NCI-H82 (cell line): ENCODE results near the gene HADHB.
"Not testable (repeated sequence)": the region's sequence is repeated elsewhere in the genome, so short reads cannot be mapped to it uniquely, and the experiment has no call there.

Experiments used
- DNase-seq: peaks from one replicate; lab custom pipeline; 2025; lab: John Stamatoyannopoulos, UW

Gene HADHB

DNA sequence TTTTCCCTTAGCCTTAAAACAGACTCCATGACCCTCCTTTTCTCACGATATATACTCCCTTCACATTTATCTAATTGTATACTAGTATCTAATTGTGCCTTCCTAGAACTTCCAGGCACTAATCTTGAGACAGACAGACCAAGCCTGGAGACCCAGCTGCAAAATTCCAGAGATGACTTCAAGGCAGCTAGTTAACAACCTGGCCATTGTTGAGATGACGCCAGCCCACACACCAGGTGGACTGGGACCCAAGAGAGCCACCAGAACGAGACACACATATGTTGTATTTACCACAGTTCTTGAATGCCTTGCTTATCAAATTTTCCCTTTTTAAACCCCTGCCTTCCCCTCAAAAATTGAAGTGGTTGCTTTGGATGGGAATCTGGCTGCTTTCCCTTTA is 52.3 kb downstream of the HADHB start:
- no peak for DNase-seq

DNA sequence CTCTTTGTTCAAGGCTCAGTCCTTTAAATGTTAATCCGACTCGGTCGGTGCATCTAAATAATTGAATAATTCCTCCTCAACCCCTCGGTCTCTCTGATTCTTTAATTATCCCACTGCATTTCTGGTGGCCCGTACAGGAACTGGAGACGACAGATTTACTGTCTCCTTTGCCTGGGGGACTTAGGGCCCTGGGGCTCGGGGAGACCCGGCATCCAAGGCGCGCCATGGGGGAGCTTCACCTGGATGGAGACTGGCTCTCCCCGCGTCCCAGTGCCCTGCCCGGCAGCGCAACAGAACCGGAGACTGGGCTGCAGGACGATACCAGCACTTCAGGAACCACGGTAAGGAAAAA is 53.5 kb downstream of the HADHB start:
- peak; percentile 29 for DNase-seq

DNA sequence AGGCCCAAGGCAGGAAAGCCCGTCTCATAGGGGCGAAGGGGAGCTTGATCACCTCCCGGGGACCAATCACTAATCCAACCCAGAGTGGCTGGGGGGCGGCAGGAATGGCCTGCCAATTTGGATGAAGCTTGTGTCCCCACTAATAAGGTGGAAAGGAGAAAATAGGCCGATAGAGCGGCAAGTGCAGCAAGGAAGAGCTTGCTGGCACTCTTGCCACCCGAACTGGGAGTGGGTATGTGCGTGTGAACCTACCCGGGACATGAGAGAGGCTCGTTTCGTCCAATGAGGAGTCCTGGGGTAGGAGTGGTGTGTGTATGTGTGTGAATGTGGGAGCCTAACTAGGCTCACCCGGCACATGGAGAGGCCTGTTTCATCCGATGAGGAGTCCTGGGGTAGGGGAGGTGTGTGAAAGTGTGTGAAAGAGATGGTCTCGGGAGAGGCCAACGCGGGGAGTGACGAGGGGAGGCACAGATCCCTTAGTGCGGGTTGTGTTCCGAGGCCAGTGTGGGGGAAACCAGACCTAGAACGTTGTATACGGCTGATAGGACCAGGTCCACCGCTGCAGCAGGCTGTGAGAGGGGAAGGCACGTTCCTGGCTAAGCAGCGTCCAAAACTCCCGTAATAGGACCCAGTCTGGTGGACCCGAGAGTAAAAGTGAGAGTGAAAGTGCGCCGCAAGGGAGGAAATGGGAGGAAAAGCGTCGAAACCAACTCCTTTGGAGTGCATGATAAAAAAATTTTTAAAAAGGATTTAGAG is 54.1 kb downstream of the HADHB start:
- no peak for DNase-seq

DNA sequence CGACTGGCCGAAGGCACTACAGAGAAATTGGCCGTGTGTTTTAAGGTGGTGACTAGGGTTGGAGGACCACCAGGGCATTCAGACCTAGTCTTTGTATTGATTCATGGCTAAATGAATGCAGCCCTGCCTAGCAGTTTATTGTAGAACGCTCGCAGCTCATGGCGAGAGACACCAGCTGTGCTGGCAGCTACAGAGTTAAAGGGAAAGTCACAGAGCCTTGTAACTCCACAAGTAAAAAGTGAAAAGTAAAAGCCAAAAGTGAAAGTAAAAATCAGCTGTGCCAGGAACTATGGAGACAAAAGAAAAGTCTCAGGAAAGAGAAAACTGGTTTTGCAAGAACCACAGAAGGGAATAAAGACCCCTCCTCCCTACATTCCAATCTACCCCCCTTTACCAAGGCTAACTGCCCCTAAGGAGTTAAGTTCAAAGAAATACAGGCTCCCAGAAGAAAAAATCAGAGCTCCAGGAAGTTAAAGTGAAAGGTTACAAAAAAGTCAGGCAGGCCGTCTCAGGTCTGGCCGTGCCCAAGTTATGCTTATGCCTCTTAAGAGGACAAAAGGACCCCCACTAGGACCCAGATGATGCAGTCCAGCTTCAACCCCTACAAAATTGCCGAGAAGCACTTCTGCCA is 54.8 kb downstream of the HADHB start:
- no peak for DNase-seq

DNA sequence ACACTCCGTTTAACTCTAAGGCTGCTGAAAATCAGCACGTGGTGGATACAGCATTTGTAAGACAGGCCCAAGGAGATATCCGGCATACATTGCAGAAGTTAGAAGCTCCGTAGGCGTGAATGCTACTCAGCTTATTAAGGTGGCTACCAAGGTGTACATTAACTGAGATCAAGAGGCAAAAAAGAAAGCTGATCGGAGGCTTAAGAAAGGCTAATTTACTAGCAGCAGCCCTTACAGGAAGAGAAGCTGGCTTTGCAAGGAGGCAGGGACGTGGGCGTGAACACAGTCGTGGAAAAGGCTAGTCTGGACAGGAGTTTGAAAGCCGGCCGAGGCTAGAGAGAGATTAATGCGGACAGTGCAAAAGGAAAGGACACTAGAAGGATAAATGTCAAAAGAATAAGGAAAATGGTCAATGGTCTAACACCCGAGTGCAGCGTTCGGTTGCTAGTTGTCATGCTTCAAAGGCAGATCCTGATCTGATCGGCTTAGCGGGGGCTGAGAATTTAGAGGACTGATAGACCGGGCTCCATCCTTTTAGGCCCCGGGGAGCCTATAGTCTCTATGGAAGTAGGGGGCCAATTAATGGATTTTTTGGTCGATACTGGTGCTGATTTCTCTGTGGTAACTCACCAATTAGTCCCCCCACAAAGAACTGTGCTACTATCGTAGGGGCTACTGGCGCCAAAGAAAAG is 55.6 kb downstream of the HADHB start:
- DNase-seq, result peak; percentile 58

DNA sequence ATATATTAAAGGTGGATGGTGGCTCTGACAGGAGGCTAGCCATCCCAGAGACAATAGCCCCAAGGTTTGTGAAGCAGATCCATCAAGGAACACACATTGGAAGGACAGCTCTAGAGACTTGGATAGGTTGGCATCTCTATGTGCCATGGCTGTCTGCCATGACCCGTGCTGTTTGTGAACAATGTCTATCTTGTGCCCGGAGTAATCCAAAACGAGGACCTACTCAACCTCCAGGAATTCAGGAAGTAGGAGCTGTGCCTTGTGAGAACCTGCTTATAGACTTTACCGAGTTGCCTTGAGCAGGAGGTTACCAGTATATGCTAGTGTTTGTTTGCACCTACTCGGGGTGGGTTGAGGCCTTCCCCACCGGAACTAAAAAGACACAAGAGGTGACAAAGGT is 58.1 kb downstream of the HADHB start:
- no peak for DNase-seq

DNA sequence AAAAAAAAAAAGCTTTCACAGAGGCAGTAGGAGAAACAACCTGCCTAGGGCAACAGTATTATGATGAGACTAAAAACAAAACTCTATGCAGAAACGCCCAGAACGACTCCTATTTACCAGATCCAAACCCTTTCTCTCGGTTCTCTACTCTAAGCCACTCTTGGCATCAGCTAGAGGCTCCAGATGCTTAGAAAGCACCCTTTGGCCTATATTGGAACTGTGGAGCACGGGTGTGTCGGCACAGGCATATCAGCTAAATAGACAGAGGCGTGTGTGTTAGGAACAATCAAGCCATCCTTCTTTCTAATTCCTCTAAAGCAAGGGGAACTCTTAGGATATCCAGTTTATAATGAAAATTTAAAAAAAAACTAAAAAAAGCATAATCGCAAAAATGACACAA is 60.4 kb downstream of the HADHB start:
- DNase-seq, result not testable (repeated sequence)

DNA sequence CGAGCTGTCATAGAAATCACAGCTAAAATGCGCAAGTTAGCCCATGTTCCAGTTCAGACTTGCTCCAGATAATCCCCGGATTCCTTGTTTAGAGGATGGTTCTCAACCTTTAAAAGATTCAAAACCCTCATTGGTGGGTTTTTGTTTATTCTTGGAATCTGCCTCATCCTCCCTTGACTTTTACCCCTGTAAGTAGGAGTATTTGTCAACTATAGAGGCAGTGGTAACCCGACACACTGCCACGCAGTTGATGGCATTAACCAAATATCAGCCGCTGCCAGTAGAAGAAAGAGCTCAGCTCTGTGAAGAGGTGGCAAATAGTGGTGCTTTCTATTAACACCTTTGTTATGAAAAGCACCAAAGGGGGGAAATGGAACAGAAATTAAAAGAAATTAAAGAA is 60.8 kb downstream of the HADHB start:
- no peak for DNase-seq

DNA sequence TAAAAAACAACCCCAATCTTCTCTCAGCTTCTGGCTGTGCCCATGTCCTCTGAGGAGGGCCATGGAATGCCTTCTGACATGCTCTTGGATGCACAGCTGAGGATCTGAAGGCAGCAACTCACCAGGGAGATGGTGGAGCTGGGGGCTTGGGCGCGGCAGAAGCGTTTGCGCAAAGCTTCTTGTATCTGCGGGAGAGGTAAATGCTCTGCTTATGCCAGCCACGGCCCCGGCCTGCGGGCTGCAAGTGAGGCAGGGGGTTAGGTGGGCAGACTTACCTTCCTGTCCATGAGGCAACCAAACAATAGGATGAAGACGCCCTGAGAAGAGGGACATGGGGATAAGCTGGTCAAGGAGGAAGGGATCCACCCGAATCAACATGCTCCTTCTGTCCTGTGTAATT is 65.2 kb downstream of the HADHB start:
- DNase-seq, result no peak

DNA sequence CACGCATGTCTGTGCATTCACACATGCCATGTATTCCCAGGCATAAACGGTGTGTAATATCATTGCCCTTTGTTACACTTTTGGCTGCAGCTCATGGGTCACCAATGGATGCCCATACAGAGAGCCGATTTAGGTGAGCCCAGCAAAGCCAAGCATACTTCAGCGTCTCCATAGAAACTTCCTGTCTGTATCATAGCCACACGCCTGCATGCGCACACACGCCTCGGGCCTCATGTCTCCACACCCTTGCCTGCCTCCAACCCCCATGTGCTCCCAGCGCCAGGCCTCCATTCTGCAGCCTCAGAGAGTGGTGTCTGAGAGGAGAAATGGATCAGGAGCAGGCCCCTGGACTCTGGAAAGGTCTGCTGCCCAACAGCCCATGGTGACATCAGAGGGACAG is 67.7 kb downstream of the HADHB start:
- no peak for DNase-seq

DNA sequence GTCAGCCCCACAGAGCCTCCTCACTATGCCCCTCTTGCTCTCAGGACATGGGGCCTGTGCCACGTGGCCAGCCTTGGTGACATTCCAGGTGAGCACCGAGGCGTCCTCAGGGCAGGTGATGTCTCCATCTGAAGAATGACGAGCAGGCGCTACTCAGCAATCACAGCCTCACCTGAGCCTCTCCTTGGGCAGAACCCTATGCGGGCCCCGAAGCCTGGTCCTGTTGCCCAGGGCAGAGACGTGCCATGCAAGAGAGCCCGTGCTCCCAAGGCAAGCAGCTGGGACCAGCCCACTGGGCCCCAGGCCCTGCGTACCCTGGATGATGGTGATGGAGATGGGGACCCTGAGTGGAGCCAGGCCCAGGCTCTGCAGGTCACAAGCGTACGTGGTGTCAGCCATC is 68.7 kb downstream of the HADHB start:
- DNase-seq, result no peak

DNA sequence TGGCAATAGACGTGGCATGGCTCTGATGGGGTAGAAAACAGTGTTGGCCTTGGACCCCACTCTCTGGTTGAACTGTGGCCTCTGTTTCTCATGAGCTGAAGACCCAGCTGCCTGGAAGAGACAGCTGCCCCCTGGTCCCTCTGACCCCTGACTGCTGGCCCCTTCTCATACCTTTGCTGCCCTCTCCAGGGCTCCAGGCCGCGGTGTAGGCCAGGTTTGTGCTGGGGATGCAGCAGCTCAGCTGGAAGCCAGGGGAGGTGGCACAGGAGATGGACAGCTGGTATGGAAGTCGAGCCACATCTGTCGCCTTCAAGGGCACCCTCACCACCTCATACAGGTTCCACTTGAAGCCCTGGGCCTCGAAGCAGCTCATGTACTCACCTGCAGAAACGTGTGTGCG is 69.5 kb downstream of the HADHB start:
- no peak for DNase-seq

DNA sequence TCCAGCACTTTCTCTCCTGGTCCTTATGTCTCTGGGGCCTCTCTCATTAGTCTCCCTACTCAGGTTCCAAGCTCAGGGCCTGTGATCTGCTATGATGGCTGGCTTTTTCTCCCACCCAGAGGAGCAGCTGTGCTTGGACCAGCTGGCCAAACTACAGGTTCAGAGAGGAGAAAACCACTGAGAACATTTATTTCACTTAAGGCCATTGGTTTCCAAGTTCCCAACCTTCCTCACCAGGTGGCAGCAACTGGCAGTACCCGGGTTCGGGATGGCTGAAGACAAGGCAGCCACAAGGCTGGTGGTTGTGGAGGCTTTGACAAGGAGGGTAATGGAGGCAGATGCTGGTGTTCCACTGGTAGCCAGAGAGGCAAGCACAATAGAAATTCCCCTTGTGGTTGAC is 71.3 kb downstream of the HADHB start:
- DNase-seq, result no peak

DNA sequence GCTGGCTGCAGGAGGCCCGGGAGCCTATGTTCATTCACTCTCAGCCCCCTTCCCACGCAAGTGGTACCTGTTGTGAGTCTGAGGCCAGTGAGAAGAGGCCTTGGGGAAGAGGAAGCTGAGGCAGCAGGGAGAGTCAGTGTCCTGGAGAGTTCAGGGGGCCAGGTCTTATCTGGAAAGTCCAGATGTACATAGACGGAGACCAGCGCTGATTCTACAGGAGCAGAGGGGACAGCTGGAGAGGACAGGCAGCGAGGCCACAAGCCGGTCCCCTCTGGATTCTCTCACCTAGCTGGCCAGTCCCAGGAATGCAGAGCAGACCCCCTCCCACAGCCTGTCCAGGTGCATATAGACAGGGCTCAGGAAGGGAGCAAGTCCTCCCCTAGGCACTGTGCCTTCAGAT is 72.1 kb downstream of the HADHB start:
- no peak for DNase-seq

DNA sequence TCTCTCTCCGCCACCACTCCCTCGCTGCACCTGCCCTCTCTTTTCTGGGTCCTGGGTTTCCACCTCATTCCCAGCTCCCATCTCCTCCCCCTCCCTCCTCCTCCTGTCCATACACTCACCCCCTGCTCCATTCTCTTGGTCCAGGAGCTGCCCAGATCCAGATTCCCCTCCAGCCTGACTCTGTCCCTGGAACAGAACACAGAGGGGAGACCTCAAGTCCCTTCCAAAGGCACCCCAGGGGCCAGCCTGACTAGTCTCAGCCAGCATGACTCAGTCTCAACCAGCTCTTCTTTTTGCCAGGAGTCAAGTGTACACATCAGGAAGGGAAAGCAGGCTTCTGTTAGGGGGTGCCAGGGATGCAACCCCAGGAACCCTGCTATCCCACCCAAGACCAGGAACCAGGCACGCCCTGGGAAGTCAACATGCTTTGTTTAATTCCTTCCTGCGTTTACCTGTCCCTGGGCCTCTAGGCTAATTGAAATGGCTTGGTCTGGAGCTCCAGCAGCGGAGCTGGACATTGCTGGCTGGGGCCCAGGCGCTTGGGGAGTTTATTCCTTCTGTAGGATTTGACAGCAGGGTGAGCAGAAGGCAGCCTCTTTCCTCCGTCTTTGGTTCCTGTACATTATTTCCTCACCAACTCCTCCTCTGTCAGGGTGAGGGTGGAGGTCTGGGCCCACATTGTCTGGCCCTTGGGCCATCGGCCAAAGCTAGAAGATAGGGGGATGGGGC is 72.8 kb downstream of the HADHB start:
- DNase-seq, result no peak

DNA sequence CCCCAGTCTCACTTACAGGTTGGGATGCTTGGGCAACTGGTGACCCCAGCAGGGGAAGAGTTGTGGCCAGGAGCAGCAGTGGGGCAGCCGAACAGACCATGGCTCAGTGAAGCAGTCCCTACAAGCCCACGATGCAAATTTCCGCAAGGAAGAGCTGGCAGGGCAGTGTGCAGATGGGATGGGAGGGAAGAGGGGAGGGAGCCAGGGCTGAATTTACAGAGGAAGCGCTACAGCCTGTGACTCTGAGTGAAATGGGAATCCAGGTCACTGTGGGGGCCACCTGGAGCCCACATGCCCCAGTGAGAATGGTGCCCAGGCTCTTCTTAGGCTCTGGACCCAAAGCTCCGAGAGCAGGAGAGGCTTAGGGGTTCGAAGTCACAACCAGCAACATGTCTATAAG is 74.2 kb downstream of the HADHB start:
- DNase-seq, result peak; percentile 25

DNA sequence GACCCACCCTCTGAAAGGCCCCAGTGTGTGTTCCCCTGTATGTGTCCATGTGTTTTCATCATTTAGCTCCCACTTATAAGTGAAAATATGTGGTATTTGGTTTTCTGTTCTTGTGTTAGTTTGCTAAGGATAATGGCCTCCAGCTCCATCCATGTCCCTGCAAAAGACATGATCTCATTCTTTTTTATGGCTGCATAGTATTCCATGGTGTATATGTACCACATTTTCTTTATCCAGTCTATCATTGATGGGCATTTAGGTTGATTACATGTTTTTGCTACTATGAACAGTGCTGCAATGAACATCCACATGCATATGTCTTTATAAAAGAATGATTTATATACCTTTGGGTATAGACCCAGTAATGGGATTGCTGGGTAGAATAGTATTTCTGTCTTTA is 79.7 kb downstream of the HADHB start:
- not testable (repeated sequence) for DNase-seq

DNA sequence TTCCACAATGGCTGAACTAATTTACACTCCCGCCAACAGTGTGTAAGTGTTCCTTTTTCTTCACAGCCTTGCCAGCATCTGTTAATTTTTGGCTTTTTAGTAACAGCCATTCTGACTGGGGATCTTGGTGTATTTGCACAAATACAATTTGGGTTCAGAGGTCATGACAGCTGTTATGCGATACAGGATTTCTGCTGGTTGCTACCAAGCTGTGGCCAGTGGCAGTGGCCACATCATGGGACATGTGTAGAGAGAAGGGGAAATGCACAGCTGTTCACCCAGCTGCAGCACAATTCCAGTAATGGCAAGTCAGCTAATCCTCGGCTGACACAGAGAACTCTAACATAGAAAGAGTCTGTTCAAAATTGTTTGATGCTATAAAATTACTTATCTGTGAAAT is 80.2 kb downstream of the HADHB start:
- peak; percentile 22 for DNase-seq

DNA sequence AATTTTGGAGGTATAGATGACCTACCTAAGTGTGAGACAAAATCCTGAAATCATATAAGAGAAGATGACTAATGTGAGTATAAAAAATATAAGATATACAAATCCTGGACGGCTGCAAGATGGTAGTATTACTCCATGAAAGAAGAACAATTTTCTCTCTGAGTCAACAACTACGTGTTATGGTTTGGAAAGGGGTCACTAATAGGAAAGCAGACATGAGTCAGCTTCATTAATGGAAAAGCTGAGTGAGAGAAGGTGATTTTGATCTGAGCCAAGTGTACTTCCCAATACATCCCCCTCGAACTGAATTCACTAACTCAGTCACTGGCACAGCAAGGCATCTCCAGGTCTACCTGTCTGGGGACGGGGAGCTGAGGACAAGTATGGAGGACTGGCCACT is 81.1 kb downstream of the HADHB start:
- no peak for DNase-seq

DNA sequence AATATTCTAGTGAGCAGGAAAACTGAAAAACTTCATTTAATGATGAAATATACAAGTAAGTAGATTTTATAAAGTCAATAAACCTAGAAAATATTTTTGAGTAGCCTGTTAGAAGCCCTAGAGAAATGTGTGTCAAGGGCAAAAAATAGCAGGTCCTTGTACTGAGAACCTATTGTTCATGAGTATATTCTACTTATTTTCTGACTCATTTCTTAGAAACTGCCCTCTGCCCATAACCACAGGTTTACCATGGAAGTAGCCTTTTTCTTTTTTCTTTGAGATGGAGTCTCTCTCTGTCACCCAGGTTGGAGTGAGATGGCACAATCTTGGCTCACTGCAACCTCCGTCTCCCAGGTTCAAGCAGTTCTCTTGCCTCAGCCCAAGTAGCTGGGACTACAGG is 81.8 kb downstream of the HADHB start:
- DNase-seq, result no peak

DNA sequence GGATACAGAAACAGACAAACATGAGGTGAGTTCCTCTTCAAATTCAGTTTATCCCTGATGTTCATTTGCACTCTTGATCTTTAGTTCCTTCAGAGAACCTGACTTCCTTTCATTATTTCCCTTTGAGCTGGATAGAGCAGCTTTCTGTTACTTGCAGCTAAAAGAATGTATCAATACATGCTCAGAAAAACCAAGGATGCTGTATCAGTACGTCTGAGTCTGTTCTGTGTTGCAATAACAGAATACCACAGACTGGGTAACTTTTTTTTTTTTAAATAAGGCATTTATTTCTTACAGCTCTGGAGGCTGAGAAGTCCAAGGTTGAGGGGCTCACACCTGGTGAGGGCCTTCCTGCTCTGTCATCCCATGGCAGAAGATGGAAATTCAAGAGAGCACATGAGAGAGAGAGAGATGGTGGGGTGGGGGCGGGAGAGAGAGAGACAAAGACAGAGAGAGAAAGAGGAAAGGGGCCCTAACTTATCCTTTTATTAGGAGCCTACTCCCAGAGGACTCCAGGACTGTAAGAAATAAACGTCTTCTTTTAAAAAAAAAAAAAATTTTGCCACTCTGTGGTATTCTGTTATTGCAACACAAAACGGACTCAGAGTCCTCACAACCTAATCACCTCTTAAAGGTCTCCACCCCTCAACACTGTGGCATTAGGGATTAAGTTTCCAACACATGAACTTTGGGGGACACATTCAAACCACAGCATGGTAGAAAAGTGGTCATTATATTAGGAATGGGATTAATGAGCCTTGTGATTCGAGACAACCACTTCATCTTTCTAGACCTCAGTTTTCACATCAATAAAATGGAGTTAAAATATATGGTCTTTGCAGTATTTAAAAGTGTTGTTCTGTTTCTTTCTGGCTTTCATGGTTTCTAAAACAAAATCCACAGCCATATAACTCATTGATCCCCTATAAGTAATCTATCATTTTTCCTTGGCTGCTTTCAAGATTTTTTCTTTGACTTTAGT is 82.8 kb downstream of the HADHB start:
- DNase-seq, result no peak

DNA sequence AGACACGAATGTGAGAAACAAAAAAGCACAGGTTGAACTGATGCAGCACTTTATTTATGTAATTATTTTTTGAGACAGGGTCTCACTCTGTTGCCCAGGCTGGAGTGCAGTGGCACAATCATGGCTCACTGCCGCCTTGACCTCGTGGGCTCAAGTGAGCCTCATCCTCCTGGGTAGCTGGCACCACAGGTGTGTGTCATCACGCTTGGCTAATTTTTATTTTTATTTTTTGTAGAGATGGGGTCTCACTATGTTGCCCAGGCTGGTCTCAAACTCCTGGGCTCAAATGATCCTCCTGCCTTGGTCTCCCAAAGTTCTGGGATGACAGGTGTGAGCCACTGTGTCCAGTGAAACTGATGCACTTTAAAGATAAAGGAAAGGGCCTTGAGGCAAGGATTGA is 84.3 kb downstream of the HADHB start:
- DNase-seq, result not testable (repeated sequence)
